Measurements from ENCODE around the gene SERGEF.

The SERGEF gene

GRCh38 chr11:17978553-17979287 is 34.1 kb downstream of the SERGEF start:
- in situ Hi-C loops (cut with HindIII; ENCODE audit: low sequenced_read_pairs) = loop anchor here (5.0 kb wide), 1 partner anchor 381 kb away; no protein-coding TSS in a partner anchor
- H3K4me3 ChIP-seq (ENCODE audit: low read depth, low read length) = no peak overlapping the region
- DNase-seq (ENCODE audit: low read depth) = peak; percentile 19
- TF ChIP-seq CTCF (IDR thresholded peaks at IDR 0.05; ENCODE audit: low read depth, low read length, missing control alignments) = peak; percentile 80

- TF ChIP-seq CTCF (IDR thresholded peaks at IDR 0.05; ENCODE audit: low read depth, low read length, missing control alignments) = no peak
- no peak overlapping the region for H3K4me3 ChIP-seq (ENCODE audit: low read depth, low read length)
- in situ Hi-C loops (cut with HindIII; ENCODE audit: low sequenced_read_pairs) = loop anchor here (5.0 kb wide), 1 partner anchor 379 kb away; no protein-coding TSS in a partner anchor
- no peak for DNase-seq (ENCODE audit: low read depth)
Observed at GRCh38 chr11:17976651-17977050, 36.2 kb downstream of the SERGEF start.

- H3K4me3 ChIP-seq (ENCODE audit: low read depth, low read length) = no peak overlapping the region
- in situ Hi-C loops (cut with HindIII; ENCODE audit: low sequenced_read_pairs) = no loop called here
- no peak for TF ChIP-seq CTCF (IDR thresholded peaks at IDR 0.05; ENCODE audit: low read depth, low read length, missing control alignments)
- DNase-seq (ENCODE audit: low read depth) = no peak
Observed at GRCh38 chr11:17974246-17974645, 38.6 kb downstream of the SERGEF start.

- TF ChIP-seq CTCF (IDR thresholded peaks at IDR 0.05; ENCODE audit: low read depth, low read length, missing control alignments) = peak; percentile 95
- in situ Hi-C loops (cut with HindIII; ENCODE audit: low sequenced_read_pairs) = no loop called here
- no peak overlapping the region for H3K4me3 ChIP-seq (ENCODE audit: low read depth, low read length)
- DNase-seq (ENCODE audit: low read depth) = peak; percentile 85
Observed at GRCh38 chr11:17972987-17973386, 39.9 kb downstream of the SERGEF start.

GRCh38 chr11:17968206-17968605 is 44.6 kb downstream of the SERGEF start:
- no peak overlapping the region for H3K4me3 ChIP-seq (ENCODE audit: low read depth, low read length)
- no peak for TF ChIP-seq CTCF (IDR thresholded peaks at IDR 0.05; ENCODE audit: low read depth, low read length, missing control alignments)
- in situ Hi-C loops (cut with HindIII; ENCODE audit: low sequenced_read_pairs) = no loop called here

GRCh38 chr11:17967661-17968060 is 45.2 kb downstream of the SERGEF start:
- no peak overlapping the region for H3K4me3 ChIP-seq (ENCODE audit: low read depth, low read length)
- in situ Hi-C loops (cut with HindIII; ENCODE audit: low sequenced_read_pairs) = no loop called here
- no peak for DNase-seq (ENCODE audit: low read depth)
- no peak for TF ChIP-seq CTCF (IDR thresholded peaks at IDR 0.05; ENCODE audit: low read depth, low read length, missing control alignments)

More at GRCh38 chr11:17968206-17968605, 44.6 kb downstream of the SERGEF start:
- DNase-seq (ENCODE audit: low read depth) = no peak
